Left lung (tissue), 10 donors: ENCODE results near the gene B3GALT2. TPM values are rescaled to one million over a fixed set of nuclear protein-coding genes. Genes with fewer than 3 reads are reported as not detected.
"Not testable (repeated sequence)": the region's sequence is repeated elsewhere in the genome, so short reads cannot be mapped to it uniquely, and the experiment has no call there.

Source experiments
- ATAC-seq: fragments of 200-7000 bp; cut with Tn5 transposase; one replicate; pipeline ENCODE4 v1.9.1; 2020; ENCODE audit warnings: moderate library complexity
- DNase-seq, 4 donors: peaks; one replicate each; pipeline ENCODE4 v3.0.0-alpha.2; 2013 to 2020
- H3K27ac ChIP-seq, 2 donors: fragments of 200-600 bp; sonication (generic) in 1 of 2; one replicate each; pipeline versions ENCODE4 v1.5.0 to v1.8.0; 2020 to 2021
- H3K27me3 ChIP-seq, 2 donors: fragments of 200-600 bp; sonication (generic) in 1 of 2; one replicate each; pipeline versions ENCODE4 v1.5.0 to v1.8.0; 2020 to 2021
- H3K36me3 ChIP-seq, 2 donors: fragments of 200-600 bp; sonication (generic) in 1 of 2; one replicate each; pipeline versions ENCODE4 v1.5.0 to v1.8.0; 2020 to 2021
- H3K4me1 ChIP-seq, 2 donors: fragments of 200-600 bp; one replicate each; pipeline ENCODE4 v1.8.0; 2021
- H3K4me3 ChIP-seq, 2 donors: fragments of 200-600 bp; sonication (generic) in 1 of 2; one replicate each; pipeline versions ENCODE4 v1.5.0 to v1.8.0; 2020 to 2021; ENCODE audit warnings: mild to moderate bottlenecking in 1 of 2
- H3K9me3 ChIP-seq, 2 donors: fragments of 200-600 bp; sonication (generic) in 1 of 2; one replicate each; pipeline versions ENCODE4 v1.5.0 to v1.8.0; 2020 to 2021
- CTCF ChIP-seq, 2 donors: fragments of 200-600 bp; sonication (generic) in 1 of 2; IDR thresholded peaks; one replicate each; pipeline versions ENCODE4 v1.5.0 to v1.8.0; 2021; ENCODE audit warnings: antibody characterized with exemption in 2 of 2
- intact Hi-C, 2 donors: fragments of 100-400 bp; cut with DNase I; formaldehyde crosslinking; loops; one replicate each; pipeline versions ENCODE4 v1.11.2 to v1.14.2; 2022
- polyA plus RNA-seq, 6 donors: library from polyadenylated mRNA; unstranded; fragments of 120-200 nt; gene quantifications; one replicate each; pipeline ENCODE4 v1.2.1, GENCODE V29; 2013; ENCODE audit not compliant: insufficient read length in 6 of 6
- total RNA-seq, 2 donors: library from RNA; stranded (reverse); fragmentation: NEBNext Ultra II Directional; extraction: Animal tissue kit (Norgen Biotek cat#: 25700); gene quantifications; one replicate each; pipeline ENCODE4 v1.2.1, GENCODE V29; 2021
- donor health status: DM: no; HTN: yes; CAD: no.
- donor health status: DM: no; HTN: no; CAD: no.

The B3GALT2 gene
- total and polyA plus RNA-seq, 8 donors: 1.9 to 26.5 (median 18.6) TPM

- no peak for TF ChIP-seq CTCF (IDR thresholded peaks at IDR 0.05)
- Histone ChIP-seq H3K36me3 (peaks cover 0 to 12% of the 10 kb centered on the region in 2 donors), H3K27me3 (no peaks in the 10 kb centered on the region), H3K9me3 (peaks cover 0 to 10% of the 10 kb centered on the region in 2 donors), H3K4me1 (peaks cover 0 to 16% of the 10 kb centered on the region in 2 donors), H3K4me3 (no peak overlapping the region), H3K27ac (no peak overlapping the region)
- intact Hi-C loops: no loop called here
- DNase-seq (peak in 1 of 4 donors; percentile 5), ATAC-seq (no peak)
Measured at GRCh38 chr1:193192586-193192985, 6.2 kb upstream of the B3GALT2 start.

- peak in 1 of 2 donors; percentile 11 for TF ChIP-seq CTCF (IDR thresholded peaks at IDR 0.05)
- Histone ChIP-seq H3K4me3 (no peak overlapping the region), H3K9me3 (peaks cover 0 to 10% of the 10 kb centered on the region in 2 donors), H3K4me1 (peaks cover 0 to 36% of the 10 kb centered on the region in 2 donors), H3K27ac (no peak overlapping the region), H3K36me3 (peaks cover 0 to 12% of the 10 kb centered on the region in 2 donors), H3K27me3 (no peaks in the 10 kb centered on the region)
- intact Hi-C loops: no loop called here
- ATAC-seq: no peak
- DNase-seq: peak in 2 of 4 donors; percentile 24 to 48
Measured at GRCh38 chr1:193190096-193190744, 3.8 kb upstream of the B3GALT2 start.

GRCh38 chr1:193189442-193190095, 3.2 kb upstream of the B3GALT2 start:
- ATAC-seq (no peak), DNase-seq (no peak)
- Histone ChIP-seq H3K36me3 (peaks cover 0 to 12% of the 10 kb centered on the region in 2 donors), H3K27me3 (no peaks in the 10 kb centered on the region), H3K9me3 (peaks cover 0 to 10% of the 10 kb centered on the region in 2 donors), H3K27ac (no peak overlapping the region), H3K4me1 (peaks cover 0 to 40% of the 10 kb centered on the region in 2 donors), H3K4me3 (no peak overlapping the region)
- intact Hi-C loops: no loop called here
- no peak for TF ChIP-seq CTCF (IDR thresholded peaks at IDR 0.05)

GRCh38 chr1:193188915-193189314, 2.5 kb upstream of the B3GALT2 start:
- H3K27me3 ChIP-seq, intact Hi-C loops, DNase-seq, ATAC-seq, H3K4me3 ChIP-seq: not testable (repeated sequence)
- Histone ChIP-seq H3K4me1 (peaks cover 0 to 47% of the 10 kb centered on the region in 2 donors), H3K9me3 (peaks cover 0 to 10% of the 10 kb centered on the region in 2 donors), H3K27ac (peak overlapping the region in 1 of 2 donors; percentile 1), H3K36me3 (peaks cover 0 to 12% of the 10 kb centered on the region in 2 donors)

- ATAC-seq: no peak
- TF ChIP-seq CTCF (IDR thresholded peaks at IDR 0.05): no peak
- DNase-seq: no peak
- Histone ChIP-seq H3K36me3 (peaks cover 0 to 2% of the 10 kb centered on the region in 2 donors), H3K4me1 (peaks cover 0 to 54% of the 10 kb centered on the region in 2 donors), H3K27me3 (no peaks in the 10 kb centered on the region), H3K9me3 (peaks cover 0 to 3% of the 10 kb centered on the region in 2 donors), H3K4me3 (no peak overlapping the region), H3K27ac (peak overlapping the region in 1 of 2 donors; percentile 65)
- intact Hi-C loops: no loop called here
Measured at GRCh38 chr1:193187114-193187513, 701 bp upstream of the B3GALT2 start.
